ENCODE data around the gene FBXL7. TPM values are rescaled to one million over a fixed set of nuclear protein-coding genes. Genes with fewer than 3 reads are reported as not detected.

The FBXL7 gene
- total RNA-seq, 2 donors from 2014 or later: 21.1 to 31.7 TPM

DNA sequence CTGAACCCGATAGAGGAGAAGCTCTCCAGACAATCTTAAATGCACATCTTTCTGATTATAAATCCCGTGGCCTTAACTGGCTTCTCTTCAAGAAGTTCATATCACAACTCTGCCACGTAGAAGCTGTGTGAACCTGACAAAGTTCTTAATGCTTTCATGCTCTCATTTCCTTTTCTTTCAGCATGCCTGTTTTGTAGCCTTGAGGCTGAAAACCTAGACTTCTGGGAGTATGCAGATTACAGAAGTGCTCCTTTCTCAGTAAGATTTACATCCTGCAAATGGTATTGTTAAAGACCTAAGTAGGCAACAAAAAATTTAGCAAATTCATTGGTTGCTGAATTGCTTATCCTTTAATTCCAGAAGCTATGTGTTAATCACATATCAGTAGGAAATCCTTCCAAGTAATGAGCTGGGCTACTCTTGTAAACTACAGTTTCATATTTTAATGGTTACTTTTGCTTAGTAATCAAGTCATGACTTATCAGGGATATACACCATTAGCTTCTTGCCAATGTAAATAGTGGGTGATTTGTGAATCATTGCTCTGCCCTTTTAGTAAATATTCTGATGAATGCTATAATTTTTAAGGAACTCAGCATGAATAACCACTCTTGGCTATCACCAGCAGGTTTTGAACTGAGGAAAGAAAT, 334.7 kb downstream of the FBXL7 start:
- Histone ChIP-seq H3K27me3 (replicated peaks; ENCODE audit: insufficient read depth) (no peaks in the 10 kb centered on the region), H3K4me1 (ENCODE audit: control insufficient read depth in 1 of 2, low read depth in 2 of 2) (peaks cover 3 to 28% of the 10 kb centered on the region in 2 donors), H3K27ac (no peak overlapping the region), H3K9me3 (no peaks in the 10 kb centered on the region), H3K4me3 (no peak overlapping the region), H3K36me3 (no peaks in the 10 kb centered on the region)
- DNase-seq (ENCODE audit: low spot score) (no peak), ATAC-seq (ENCODE audit: insufficient number of reproducible peaks, low FRiP score, low read depth) (peak; percentile 39)
- TF ChIP-seq, protein P1, sequence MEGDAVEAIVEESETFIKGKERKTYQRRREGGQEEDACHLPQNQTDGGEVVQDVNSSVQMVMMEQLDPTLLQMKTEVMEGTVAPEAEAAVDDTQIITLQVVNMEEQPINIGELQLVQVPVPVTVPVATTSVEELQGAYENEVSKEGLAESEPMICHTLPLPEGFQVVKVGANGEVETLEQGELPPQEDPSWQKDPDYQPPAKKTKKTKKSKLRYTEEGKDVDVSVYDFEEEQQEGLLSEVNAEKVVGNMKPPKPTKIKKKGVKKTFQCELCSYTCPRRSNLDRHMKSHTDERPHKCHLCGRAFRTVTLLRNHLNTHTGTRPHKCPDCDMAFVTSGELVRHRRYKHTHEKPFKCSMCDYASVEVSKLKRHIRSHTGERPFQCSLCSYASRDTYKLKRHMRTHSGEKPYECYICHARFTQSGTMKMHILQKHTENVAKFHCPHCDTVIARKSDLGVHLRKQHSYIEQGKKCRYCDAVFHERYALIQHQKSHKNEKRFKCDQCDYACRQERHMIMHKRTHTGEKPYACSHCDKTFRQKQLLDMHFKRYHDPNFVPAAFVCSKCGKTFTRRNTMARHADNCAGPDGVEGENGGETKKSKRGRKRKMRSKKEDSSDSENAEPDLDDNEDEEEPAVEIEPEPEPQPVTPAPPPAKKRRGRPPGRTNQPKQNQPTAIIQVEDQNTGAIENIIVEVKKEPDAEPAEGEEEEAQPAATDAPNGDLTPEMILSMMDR (IDR thresholded peaks at IDR 0.05): no peak

DNA sequence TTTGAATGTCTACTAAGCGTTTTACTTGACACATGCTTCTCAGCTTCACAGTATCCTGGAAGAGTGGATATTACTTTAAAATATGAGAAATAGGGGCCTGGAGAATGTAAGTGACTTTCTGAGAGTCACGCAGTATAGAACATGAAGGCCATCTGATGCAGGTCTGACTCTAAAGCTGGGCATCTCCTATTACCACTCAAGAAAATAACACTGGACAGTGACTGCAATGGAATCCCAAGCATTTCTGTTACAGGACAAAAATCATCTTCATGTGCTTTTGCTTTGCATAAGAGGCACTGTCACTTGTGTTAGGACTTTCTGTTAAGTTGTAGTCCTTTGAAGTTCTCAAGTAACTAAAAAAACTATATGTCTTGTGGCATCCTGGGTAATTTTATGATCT, 335.5 kb downstream of the FBXL7 start:
- Histone ChIP-seq H3K27me3 (replicated peaks; ENCODE audit: insufficient read depth) (no peaks in the 10 kb centered on the region), H3K27ac (no peak overlapping the region), H3K4me3 (no peak overlapping the region), H3K36me3 (no peaks in the 10 kb centered on the region), H3K9me3 (no peaks in the 10 kb centered on the region), H3K4me1 (ENCODE audit: control insufficient read depth in 1 of 2, low read depth in 2 of 2) (peaks cover 3 to 28% of the 10 kb centered on the region in 2 donors)
- TF ChIP-seq, protein P1 (IDR thresholded peaks at IDR 0.05): no peak
- no peak for ATAC-seq (ENCODE audit: insufficient number of reproducible peaks, low FRiP score, low read depth)
- DNase-seq (ENCODE audit: low spot score): no peak

DNA sequence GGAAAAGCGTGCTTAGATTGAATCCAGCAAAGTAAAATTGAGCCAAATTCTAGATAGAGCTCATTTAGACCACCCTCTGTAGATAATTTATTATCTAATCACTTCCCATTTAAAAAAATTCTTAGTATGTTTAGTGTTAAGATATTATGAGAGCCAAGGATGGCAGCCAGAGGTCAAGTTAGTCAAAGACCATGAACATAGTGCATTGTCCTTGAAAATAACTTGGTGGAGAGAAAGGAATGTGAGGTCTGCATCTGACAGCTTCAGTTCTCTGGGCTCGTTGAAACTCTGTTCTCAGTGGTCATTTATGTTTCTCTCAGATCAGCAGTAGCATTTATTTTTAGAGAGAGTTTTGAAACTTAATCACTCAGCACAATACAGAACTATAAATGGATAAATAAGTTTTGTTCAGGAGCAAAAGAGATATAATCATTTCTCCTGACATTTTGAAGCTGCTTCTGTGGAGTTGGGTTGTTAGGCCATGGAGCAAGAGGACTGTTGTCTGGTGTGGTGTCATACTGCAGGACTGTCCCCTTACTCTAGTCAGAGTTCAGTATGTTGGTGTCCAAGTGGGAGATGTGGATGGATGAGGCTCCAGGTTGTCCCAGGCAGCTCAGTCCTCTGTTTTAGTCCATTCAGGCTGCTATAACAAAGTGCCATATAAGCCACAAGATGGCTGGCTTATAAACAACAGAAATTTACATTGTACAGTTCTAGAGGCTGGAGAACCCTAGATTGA, 337.7 kb downstream of the FBXL7 start:
- Histone ChIP-seq H3K36me3 (no peaks in the 10 kb centered on the region), H3K4me3 (no peak overlapping the region), H3K9me3 (no peaks in the 10 kb centered on the region), H3K27ac (no peak overlapping the region), H3K27me3 (replicated peaks; ENCODE audit: insufficient read depth) (no peaks in the 10 kb centered on the region), H3K4me1 (ENCODE audit: control insufficient read depth in 1 of 2, low read depth in 2 of 2) (peaks cover 3 to 28% of the 10 kb centered on the region in 2 donors)
- ATAC-seq (ENCODE audit: insufficient number of reproducible peaks, low FRiP score, low read depth) (no peak), DNase-seq (ENCODE audit: low spot score) (no peak)
- TF ChIP-seq, protein P1 (IDR thresholded peaks at IDR 0.05): no peak

DNA sequence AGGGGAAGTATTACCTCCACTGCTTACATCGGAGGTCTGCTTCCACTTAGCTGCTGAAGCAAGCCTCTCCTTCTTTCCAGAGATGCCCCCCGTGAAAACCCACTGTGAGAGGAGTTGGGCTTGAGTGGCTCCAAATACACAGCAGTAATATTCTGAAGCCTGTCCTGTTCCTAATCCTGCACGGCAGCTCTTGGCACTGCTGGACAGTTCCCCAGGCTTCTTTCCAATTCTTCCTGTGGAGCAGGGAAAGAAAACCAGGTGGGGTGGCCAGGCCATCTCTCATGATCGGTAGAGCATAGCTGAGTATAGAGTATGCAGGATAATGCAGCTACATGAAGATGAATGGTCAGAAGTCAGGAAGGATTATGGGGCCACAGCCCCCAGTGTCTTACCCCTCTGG, 344.3 kb downstream of the FBXL7 start:
- TF ChIP-seq, protein P1 (IDR thresholded peaks at IDR 0.05): no peak
- Histone ChIP-seq H3K4me1 (ENCODE audit: control insufficient read depth in 1 of 2, low read depth in 2 of 2) (no peaks in the 10 kb centered on the region), H3K4me3 (no peak overlapping the region), H3K27ac (no peak overlapping the region), H3K27me3 (replicated peaks; ENCODE audit: insufficient read depth) (no peaks in the 10 kb centered on the region), H3K9me3 (no peaks in the 10 kb centered on the region), H3K36me3 (no peaks in the 10 kb centered on the region)
- ATAC-seq (ENCODE audit: insufficient number of reproducible peaks, low FRiP score, low read depth): no peak
- DNase-seq (ENCODE audit: low spot score): no peak

DNA sequence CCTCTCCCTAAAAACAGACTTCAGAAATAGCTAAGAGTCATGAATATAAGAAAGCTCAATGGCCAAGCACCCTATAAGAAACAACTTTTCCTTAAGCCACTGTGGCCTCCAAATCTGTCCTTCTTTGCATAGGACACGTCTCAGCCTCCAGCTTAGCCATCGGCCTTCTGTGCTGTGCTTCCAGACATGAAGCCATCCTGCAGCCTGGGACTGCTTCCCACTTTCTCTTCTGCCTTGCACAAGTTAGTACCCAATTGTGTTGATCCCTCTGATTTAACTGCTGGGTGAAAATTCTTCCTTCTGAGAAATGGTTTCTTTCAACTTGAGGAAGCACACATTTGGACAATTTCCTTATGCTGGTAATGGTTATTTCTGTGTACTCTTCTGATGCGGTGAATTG, 344.9 kb downstream of the FBXL7 start:
- H3K27me3 ChIP-seq (replicated peaks; ENCODE audit: insufficient read depth): no peaks in the 10 kb centered on the region
- TF ChIP-seq, protein P1 (IDR thresholded peaks at IDR 0.05): no peak
- ATAC-seq (ENCODE audit: insufficient number of reproducible peaks, low FRiP score, low read depth) (no peak), DNase-seq (ENCODE audit: low spot score) (no peak)
- no peaks in the 10 kb centered on the region for H3K36me3 ChIP-seq
- H3K9me3 ChIP-seq: no peaks in the 10 kb centered on the region
- no peak overlapping the region for H3K27ac ChIP-seq
- H3K4me1 ChIP-seq (ENCODE audit: control insufficient read depth in 1 of 2, low read depth in 2 of 2): no peaks in the 10 kb centered on the region
- H3K4me3 ChIP-seq: no peak overlapping the region

Data from thoracic aorta (tissue), 2 donors.